Measurements from ENCODE around the gene SPATC1L.
A peak's percentile ranks its signal among the peaks of the same experiment; 100 is the strongest.

The SPATC1L gene

GRCh38 chr21:46131838-46132651, 52.2 kb downstream of the SPATC1L start:
- ATAC-seq, result no peak
- H3K4me1 Mint-ChIP-seq, result no peaks in the 10 kb centered on the region
- H3K27me3 Mint-ChIP-seq, result peaks cover 23% of the 10 kb centered on the region
- no peak overlapping the region for H3K4me3 Mint-ChIP-seq
- no peaks in the 10 kb centered on the region for H3K9me3 Mint-ChIP-seq
- no peak overlapping the region for H3K27ac Mint-ChIP-seq
- H3K36me3 Mint-ChIP-seq, result no peaks in the 10 kb centered on the region

GRCh38 chr21:46131588-46131837, 52.7 kb downstream of the SPATC1L start:
- Mint-ChIP-seq H3K4me3 (no peak overlapping the region), H3K27me3 (peaks cover 18% of the 10 kb centered on the region), H3K4me1 (no peaks in the 10 kb centered on the region), H3K9me3 (no peaks in the 10 kb centered on the region), H3K36me3 (no peaks in the 10 kb centered on the region), H3K27ac (no peak overlapping the region)
- no peak for ATAC-seq

- Mint-ChIP-seq H3K27ac (no peak overlapping the region), H3K4me1 (no peaks in the 10 kb centered on the region), H3K4me3 (no peak overlapping the region), H3K36me3 (no peaks in the 10 kb centered on the region), H3K9me3 (no peaks in the 10 kb centered on the region), H3K27me3 (peaks cover 13% of the 10 kb centered on the region)
- ATAC-seq, result no peak
Observed at GRCh38 chr21:46130831-46131587, 53.2 kb downstream of the SPATC1L start.

GRCh38 chr21:46129846-46130651, 54.2 kb downstream of the SPATC1L start:
- H3K27me3 Mint-ChIP-seq, result peaks cover 3% of the 10 kb centered on the region
- ATAC-seq, result no peak
- H3K4me1 Mint-ChIP-seq, result no peaks in the 10 kb centered on the region
- H3K4me3 Mint-ChIP-seq, result no peak overlapping the region
- no peak overlapping the region for H3K27ac Mint-ChIP-seq
- H3K36me3 Mint-ChIP-seq, result no peaks in the 10 kb centered on the region
- no peaks in the 10 kb centered on the region for H3K9me3 Mint-ChIP-seq

GRCh38 chr21:46128933-46129571, 55.2 kb downstream of the SPATC1L start:
- Mint-ChIP-seq H3K4me1 (no peaks in the 10 kb centered on the region), H3K36me3 (no peaks in the 10 kb centered on the region), H3K27me3 (no peaks in the 10 kb centered on the region), H3K9me3 (peaks cover 1% of the 10 kb centered on the region), H3K4me3 (no peak overlapping the region), H3K27ac (no peak overlapping the region)
- ATAC-seq, result no peak

GRCh38 chr21:46128106-46128932, 55.9 kb downstream of the SPATC1L start:
- no peak for ATAC-seq
- Mint-ChIP-seq H3K36me3 (no peaks in the 10 kb centered on the region), H3K27me3 (no peaks in the 10 kb centered on the region), H3K27ac (no peak overlapping the region), H3K4me1 (no peaks in the 10 kb centered on the region), H3K9me3 (peaks cover 9% of the 10 kb centered on the region), H3K4me3 (no peak overlapping the region)

GRCh38 chr21:46127239-46128105, 56.8 kb downstream of the SPATC1L start:
- no peak for ATAC-seq
- peaks cover 10% of the 10 kb centered on the region for H3K9me3 Mint-ChIP-seq
- no peaks in the 10 kb centered on the region for H3K27me3 Mint-ChIP-seq
- no peaks in the 10 kb centered on the region for H3K4me1 Mint-ChIP-seq
- no peak overlapping the region for H3K27ac Mint-ChIP-seq
- no peaks in the 10 kb centered on the region for H3K36me3 Mint-ChIP-seq
- H3K4me3 Mint-ChIP-seq, result no peak overlapping the region

GRCh38 chr21:46126309-46127238, 57.7 kb downstream of the SPATC1L start:
- Mint-ChIP-seq H3K4me3 (no peak overlapping the region), H3K4me1 (no peaks in the 10 kb centered on the region), H3K27ac (no peak overlapping the region), H3K27me3 (no peaks in the 10 kb centered on the region), H3K9me3 (peaks cover 10% of the 10 kb centered on the region), H3K36me3 (no peaks in the 10 kb centered on the region)
- ATAC-seq, result no peak

GRCh38 chr21:46125846-46126301, 58.4 kb downstream of the SPATC1L start:
- no peaks in the 10 kb centered on the region for H3K36me3 Mint-ChIP-seq

GRCh38 chr21:46124926-46125845, 59.1 kb downstream of the SPATC1L start:
- H3K27me3 Mint-ChIP-seq, result peaks cover 2% of the 10 kb centered on the region
- no peaks in the 10 kb centered on the region for H3K4me1 Mint-ChIP-seq
- no peaks in the 10 kb centered on the region for H3K36me3 Mint-ChIP-seq
- no peak overlapping the region for H3K4me3 Mint-ChIP-seq
- H3K9me3 Mint-ChIP-seq, result peaks cover 10% of the 10 kb centered on the region
- H3K27ac Mint-ChIP-seq, result no peak overlapping the region
- peak; percentile 17 for ATAC-seq

More at GRCh38 chr21:46125846-46126301, 58.4 kb downstream of the SPATC1L start:
- Mint-ChIP-seq H3K4me1 (no peaks in the 10 kb centered on the region), H3K27me3 (no peaks in the 10 kb centered on the region), H3K27ac (no peak overlapping the region), H3K4me3 (no peak overlapping the region), H3K9me3 (peaks cover 10% of the 10 kb centered on the region)
- no peak for ATAC-seq

GRCh38 chr21:46124083-46124925, 60.0 kb downstream of the SPATC1L start:
- H3K4me1 Mint-ChIP-seq, result no peaks in the 10 kb centered on the region
- H3K4me3 Mint-ChIP-seq, result no peak overlapping the region
- no peaks in the 10 kb centered on the region for H3K36me3 Mint-ChIP-seq
- H3K27ac Mint-ChIP-seq, result no peak overlapping the region
- H3K27me3 Mint-ChIP-seq, result peaks cover 11% of the 10 kb centered on the region
- peaks cover 10% of the 10 kb centered on the region for H3K9me3 Mint-ChIP-seq
- ATAC-seq, result no peak
